GM21447 (cell line): ENCODE results near the gene KYNU.
"Not testable (repeated sequence)": the region's sequence is repeated elsewhere in the genome, so short reads cannot be mapped to it uniquely, and the experiment has no call there.

ENCODE experiments used
- ATAC-seq: cut with Tn5 transposase; IDR thresholded peaks from one replicate; pipeline ENCODE4 v1.9.1; 2021; ENCODE audit not compliant: unreplicated experiment

Gene KYNU

DNA sequence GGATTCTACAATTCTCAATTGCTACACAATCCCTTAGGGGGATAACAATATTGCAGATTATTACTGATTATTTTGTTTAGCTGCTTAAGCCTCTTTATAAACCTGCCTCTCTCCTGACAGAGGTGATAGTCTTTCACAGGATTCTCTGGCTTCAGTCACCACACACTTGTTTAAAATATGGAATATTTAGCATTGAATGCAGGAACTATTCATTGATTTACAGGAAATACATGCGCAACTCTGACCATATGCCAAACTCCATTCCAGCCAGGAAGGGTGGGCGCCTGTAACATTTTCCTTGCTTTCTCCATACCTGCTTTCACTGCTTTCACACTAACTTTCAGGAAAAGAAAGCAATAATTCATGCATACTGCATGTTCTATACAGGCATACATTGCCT, 207.0 kb downstream of the KYNU start:
- ATAC-seq = no peak

DNA sequence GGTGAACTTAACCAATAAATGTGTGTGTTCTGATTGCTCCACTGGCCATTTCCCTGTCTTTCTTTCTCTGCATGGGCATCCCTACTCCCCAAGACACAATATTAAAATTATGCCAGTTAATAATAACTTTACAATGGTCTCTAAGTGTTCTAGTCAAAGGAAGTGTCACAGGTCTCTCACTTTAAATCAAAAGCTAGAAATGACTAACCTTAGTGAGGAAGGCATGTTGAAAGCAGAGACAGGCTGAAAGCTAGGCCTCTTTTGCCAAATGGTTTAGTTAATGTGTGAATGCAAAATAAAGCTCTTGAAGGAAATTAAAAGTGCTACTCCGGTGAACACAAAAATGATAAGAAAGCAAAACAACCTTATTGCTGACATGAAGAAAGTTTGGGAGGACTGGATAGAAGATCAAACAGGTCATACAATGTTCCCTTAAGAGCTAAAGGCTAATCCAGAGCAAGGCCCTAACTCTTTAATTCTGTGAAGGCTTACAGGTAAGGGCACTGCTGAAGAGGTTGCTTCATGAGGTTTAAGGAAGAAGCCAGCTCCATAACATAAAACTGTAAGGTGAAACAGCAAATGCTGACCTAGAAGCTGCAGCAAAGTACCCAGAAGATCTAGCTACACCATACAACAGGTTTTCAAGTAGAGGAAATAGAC, 207.8 kb downstream of the KYNU start:
- peak; percentile 67 for ATAC-seq

DNA sequence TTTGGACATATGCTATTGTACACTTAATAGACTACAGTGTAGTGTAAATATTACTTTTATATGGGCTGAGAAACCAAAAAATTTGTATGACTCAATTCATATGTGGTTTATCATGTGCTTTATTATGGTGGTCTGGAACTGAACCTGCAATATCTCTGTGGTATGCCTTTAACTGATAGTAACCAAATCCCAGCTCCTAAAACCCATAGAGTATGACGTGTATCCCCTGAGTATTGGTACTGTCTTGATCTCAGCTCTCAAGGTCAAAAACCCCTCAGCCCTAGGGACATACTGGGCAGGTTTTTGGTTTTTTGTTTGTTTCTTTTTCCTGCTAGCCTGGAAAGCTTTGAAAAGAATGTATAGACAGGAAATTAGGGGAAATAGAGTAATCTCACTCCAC, 209.6 kb downstream of the KYNU start:
- ATAC-seq = no peak

DNA sequence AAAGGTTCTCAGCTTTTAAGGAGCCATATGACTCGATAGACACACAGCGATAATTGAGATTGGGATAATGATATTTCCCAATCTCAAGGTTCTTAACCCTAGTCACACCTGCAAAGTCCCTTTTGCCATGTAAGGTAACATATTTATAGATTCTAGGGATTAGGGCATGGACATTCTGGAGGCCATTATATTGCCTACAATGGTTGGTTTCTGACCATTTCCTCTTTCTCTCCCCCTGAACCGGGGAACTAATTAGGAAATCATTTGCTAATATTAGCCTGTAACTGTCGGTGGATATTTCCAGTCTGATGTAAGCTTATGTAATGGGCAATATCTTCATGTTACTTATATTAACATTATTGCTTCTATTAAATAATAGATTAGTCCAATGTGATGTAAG, 210.9 kb downstream of the KYNU start:
- no peak for ATAC-seq

DNA sequence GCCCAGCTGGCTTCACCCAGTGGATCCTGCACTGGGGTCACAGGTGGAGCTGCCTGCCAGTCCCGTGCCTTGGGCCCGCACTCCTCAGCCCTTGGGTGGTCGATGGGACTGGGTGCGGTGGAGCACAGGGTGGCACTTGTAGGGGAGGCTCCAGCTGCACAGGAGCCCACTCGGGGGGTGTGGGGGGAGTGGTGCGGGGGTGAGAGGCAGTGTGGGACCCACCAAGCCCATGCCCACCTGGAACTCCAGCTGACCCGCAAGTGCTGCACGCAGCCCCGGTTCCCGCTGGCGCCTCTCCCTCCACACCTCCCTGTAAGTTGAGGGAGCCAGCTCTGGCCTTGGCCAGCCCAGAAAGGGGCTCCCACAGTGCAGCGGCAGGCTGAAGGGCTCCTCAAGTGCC, 212.1 kb downstream of the KYNU start:
- ATAC-seq = not testable (repeated sequence)
